Endothelial cell (in vitro differentiated cells): ENCODE results near the gene NDUFV2. TPM values are rescaled to one million over a fixed set of nuclear protein-coding genes. Genes with fewer than 3 reads are reported as not detected.

Experiments
- DNase-seq: peaks from one replicate; pipeline ENCODE4 v3.0.0; 2021; ENCODE audit warnings: low spot score
- H3K27ac Mint-ChIP-seq: one replicate; pipeline ENCODE4 v1.8.0; 2021; ENCODE audit warnings: mixed read lengths, inconsistent platforms; ENCODE audit not compliant: unreplicated experiment
- H3K27me3 Mint-ChIP-seq: one replicate; pipeline ENCODE4 v1.8.0; 2021; ENCODE audit warnings: mild to moderate bottlenecking, moderate library complexity, mixed read lengths, inconsistent platforms; ENCODE audit not compliant: unreplicated experiment
- H3K36me3 Mint-ChIP-seq: one replicate; pipeline ENCODE4 v1.8.0; 2021; ENCODE audit warnings: mild to moderate bottlenecking, low read depth, mixed read lengths, inconsistent platforms; ENCODE audit not compliant: unreplicated experiment
- H3K4me1 Mint-ChIP-seq: one replicate; pipeline ENCODE4 v1.8.0; 2021; ENCODE audit warnings: mild to moderate bottlenecking, mixed read lengths, inconsistent platforms; ENCODE audit not compliant: unreplicated experiment
- H3K4me3 Mint-ChIP-seq: one replicate; pipeline ENCODE4 v1.8.0; 2021; ENCODE audit warnings: mild to moderate bottlenecking, mixed read lengths, inconsistent platforms; ENCODE audit not compliant: unreplicated experiment
- H3K9me3 Mint-ChIP-seq: one replicate; pipeline ENCODE4 v1.8.0; 2021; ENCODE audit warnings: mixed read lengths, inconsistent platforms; ENCODE audit not compliant: unreplicated experiment
- total RNA-seq: library from RNA; stranded (reverse); fragmentation: NEBNext Ultra II Directional; extraction: Animal tissue kit (Norgen Biotek cat#: 25700); gene quantifications from one replicate; pipeline ENCODE4 v1.2.1, GENCODE V29; 2021; ENCODE audit not compliant: unreplicated experiment
- TF ChIP-seq, protein P1 (sequence below): fragments of 200-600 bp; sonication (generic); IDR thresholded peaks from one replicate; pipeline ENCODE4 v1.5.0; 2021; ENCODE audit warnings: antibody characterized with exemption; ENCODE audit not compliant: unreplicated experiment

Gene NDUFV2
- total RNA-seq, 1 donor from 2014 or later = 102 TPM

DNA sequence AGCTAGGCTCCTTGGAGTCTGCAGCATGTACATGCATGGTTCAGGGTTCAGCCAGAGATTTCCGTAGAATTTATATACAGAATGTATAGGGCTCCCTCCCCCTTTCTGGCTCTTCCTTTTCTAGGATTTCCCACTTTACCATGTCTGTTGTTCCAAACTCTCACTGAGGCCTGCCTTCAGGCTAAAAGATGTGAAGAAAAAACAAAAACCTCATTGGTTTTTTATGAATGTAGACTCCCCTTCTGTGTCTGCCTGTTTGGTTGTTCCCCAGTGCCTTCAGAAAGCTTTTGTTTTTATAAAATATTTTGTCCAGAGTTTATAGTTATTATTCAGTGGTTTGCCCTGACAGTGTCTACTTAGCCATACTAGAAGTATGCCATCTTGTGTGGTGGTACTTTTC is 3.6 kb downstream of the NDUFV2 start:
- Mint-ChIP-seq H3K36me3 (no peaks in the 10 kb centered on the region), H3K27me3 (peaks cover 7% of the 10 kb centered on the region), H3K9me3 (no peaks in the 10 kb centered on the region), H3K27ac (peak overlapping the region; percentile 25), H3K4me3 (peak overlapping the region; percentile 12), H3K4me1 (peaks cover 47% of the 10 kb centered on the region)
- TF ChIP-seq, protein P1, sequence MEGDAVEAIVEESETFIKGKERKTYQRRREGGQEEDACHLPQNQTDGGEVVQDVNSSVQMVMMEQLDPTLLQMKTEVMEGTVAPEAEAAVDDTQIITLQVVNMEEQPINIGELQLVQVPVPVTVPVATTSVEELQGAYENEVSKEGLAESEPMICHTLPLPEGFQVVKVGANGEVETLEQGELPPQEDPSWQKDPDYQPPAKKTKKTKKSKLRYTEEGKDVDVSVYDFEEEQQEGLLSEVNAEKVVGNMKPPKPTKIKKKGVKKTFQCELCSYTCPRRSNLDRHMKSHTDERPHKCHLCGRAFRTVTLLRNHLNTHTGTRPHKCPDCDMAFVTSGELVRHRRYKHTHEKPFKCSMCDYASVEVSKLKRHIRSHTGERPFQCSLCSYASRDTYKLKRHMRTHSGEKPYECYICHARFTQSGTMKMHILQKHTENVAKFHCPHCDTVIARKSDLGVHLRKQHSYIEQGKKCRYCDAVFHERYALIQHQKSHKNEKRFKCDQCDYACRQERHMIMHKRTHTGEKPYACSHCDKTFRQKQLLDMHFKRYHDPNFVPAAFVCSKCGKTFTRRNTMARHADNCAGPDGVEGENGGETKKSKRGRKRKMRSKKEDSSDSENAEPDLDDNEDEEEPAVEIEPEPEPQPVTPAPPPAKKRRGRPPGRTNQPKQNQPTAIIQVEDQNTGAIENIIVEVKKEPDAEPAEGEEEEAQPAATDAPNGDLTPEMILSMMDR = no peak
- no peak for DNase-seq

DNA sequence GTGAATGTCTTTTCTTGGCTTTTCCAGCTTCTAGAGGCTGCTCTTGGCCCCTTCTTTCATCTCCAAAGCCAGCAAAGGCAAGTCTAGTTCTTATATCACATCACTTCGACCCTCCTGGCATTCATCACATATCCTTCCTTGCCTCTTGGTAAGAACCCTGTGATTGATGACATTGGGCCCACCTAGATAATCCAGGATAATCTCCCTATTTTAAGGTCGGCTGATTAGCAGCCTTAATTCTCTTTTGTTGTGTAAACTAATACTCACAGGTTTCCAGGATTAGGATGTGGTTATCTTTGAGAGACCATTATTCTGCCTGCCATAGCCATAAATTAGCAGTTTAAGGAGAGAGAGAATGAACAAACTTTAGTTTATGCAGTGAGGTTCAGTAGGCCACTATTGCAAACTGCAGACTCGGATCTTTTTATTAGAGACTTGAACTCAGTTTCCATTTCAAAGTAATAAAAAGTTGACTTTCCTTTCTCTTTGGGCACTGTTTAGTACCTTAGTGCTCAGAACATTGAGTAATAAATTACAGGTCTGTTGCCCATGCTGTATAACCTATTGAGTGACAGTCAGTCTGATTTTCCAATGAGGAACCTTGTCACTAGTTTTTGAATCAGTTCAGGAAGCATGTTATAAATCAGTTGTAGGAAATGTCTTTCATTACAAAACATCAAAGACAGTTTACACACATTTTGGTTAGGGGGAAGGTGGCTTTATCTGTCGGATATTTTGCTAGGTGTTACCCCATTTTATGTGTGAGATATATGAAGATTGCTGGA is 4.5 kb downstream of the NDUFV2 start:
- no peaks in the 10 kb centered on the region for H3K9me3 Mint-ChIP-seq
- H3K4me3 Mint-ChIP-seq = no peak overlapping the region
- no peaks in the 10 kb centered on the region for H3K36me3 Mint-ChIP-seq
- peaks cover 5% of the 10 kb centered on the region for H3K27me3 Mint-ChIP-seq
- H3K4me1 Mint-ChIP-seq = peaks cover 45% of the 10 kb centered on the region
- no peak for DNase-seq
- TF ChIP-seq, protein P1 = no peak
- H3K27ac Mint-ChIP-seq = peak overlapping the region; percentile 72

DNA sequence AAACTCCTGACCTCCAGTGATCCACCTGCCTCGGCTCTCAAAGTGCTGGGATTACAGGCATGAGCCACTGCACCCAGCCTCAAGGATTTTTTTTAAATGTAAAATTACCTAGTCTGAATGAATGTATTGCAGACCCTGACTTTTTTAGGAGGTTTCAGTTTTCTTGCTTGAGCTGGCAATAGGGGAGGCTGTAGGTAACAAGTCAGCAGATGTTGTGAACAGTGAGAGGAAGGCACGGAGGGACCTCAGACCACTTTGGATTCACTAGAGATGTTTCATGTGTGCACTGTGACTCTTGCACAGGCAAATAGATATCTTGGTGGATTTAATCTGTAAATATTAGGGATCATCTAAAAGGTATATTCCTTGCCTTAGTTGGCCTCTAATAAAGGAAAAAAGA is 6.4 kb downstream of the NDUFV2 start:
- Mint-ChIP-seq H3K9me3 (no peaks in the 10 kb centered on the region), H3K27ac (no peak overlapping the region), H3K4me1 (peaks cover 36% of the 10 kb centered on the region), H3K27me3 (peaks cover 5% of the 10 kb centered on the region), H3K4me3 (no peak overlapping the region), H3K36me3 (peaks cover 6% of the 10 kb centered on the region)
- TF ChIP-seq, protein P1 = no peak
- no peak for DNase-seq

DNA sequence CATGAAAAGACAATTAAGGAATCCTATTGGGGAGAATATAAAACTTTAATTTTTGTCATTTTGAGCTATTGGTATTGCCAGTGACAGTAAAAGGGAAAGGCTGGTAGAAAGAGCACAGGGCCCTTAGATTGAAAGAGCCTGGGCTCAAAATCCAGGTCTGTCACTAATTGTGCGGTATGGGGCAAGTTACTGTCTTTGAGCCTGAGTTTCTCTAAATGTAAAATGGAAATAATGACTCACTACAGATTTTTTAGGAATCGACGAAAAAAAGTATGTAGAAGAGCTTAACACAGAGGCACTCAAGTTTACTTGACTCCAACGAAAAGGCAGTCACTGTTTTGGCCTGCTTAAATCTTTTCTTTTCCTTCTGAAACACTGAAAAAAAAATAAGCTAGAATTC is 7.0 kb downstream of the NDUFV2 start:
- Mint-ChIP-seq H3K36me3 (peaks cover 6% of the 10 kb centered on the region), H3K9me3 (no peaks in the 10 kb centered on the region), H3K27me3 (peaks cover 1% of the 10 kb centered on the region), H3K4me3 (no peak overlapping the region), H3K27ac (no peak overlapping the region), H3K4me1 (peaks cover 30% of the 10 kb centered on the region)
- no peak for DNase-seq
- TF ChIP-seq, protein P1 = no peak

DNA sequence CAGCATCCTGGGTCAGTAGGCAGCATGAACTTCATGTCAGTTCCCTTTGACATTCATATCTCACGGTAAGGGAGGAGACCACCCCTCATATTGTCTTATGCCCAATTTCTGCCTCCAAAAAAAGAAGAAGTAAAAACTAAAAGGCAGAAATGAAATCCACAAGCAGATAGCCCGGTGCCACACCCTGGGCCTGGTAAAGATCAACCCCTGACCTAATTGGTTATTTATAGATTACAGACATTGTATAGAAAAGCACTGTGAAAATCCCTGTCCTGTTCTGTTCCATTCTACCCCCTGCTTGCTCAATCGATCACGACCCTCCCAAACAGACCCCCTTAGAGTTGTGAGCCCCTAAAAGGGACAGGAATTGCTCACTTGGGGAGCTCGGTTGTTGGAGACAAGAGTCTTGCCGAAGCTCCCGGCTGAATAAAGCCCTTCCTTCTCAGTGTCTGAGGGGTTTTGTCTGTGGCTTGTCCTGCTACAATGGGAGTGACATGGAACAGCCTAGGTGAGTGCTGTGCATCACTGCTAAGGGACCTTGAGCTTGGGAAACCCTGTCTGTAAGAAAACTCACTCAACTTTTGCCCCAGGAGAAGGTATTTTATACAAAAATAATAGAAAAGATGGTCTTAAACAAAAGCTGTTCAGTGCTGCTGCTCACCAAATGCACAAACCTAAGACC is 11.1 kb downstream of the NDUFV2 start:
- peaks cover 6% of the 10 kb centered on the region for H3K36me3 Mint-ChIP-seq
- H3K4me1 Mint-ChIP-seq = peaks cover 4% of the 10 kb centered on the region
- H3K27me3 Mint-ChIP-seq = no peaks in the 10 kb centered on the region
- H3K27ac Mint-ChIP-seq = peak overlapping the region; percentile 59
- no peaks in the 10 kb centered on the region for H3K9me3 Mint-ChIP-seq
- H3K4me3 Mint-ChIP-seq = no peak overlapping the region
- TF ChIP-seq, protein P1 = no peak
- DNase-seq = no peak
